AG04449 (cell line): ENCODE results near the gene CDK19.
A peak's percentile ranks its signal among the peaks of the same experiment; 100 is the strongest.

Source experiments
- CTCF ChIA-PET: fragments of 350-600 bp; formaldehyde crosslinking; extraction: SDS; loops from one replicate; lab custom pipeline; 2021; ENCODE audit warnings: antibody characterized with exemption; lab: Yijun Ruan, JAX
- POLR2A ChIA-PET: fragments of 400-600, 350-600 bp; formaldehyde crosslinking; extraction: SDS; loops from one replicate; lab custom pipeline; 2020; ENCODE audit warnings: antibody characterized with exemption, inconsistent platforms; lab: Yijun Ruan, JAX
- DNase-seq: peaks from one replicate; pipeline ENCODE4 v3.0.0-alpha.2; 2010; ENCODE audit warnings: low read depth, low spot score
- H3K4me3 ChIP-seq: 2 replicates; pipeline ENCODE4 v1.5.1; 2011; ENCODE audit warnings: low read depth, mild to moderate bottlenecking, control low read depth, low read length
- TF ChIP-seq, protein P1 (sequence below): IDR thresholded peaks from one replicate; pipeline ENCODE4 v1.5.1; 2011; ENCODE audit warnings: mild to moderate bottlenecking, moderate library complexity, low read length, control low read depth, inconsistent platforms; ENCODE audit not compliant: insufficient read depth; ENCODE audit errors: missing control alignments

Gene CDK19

DNA sequence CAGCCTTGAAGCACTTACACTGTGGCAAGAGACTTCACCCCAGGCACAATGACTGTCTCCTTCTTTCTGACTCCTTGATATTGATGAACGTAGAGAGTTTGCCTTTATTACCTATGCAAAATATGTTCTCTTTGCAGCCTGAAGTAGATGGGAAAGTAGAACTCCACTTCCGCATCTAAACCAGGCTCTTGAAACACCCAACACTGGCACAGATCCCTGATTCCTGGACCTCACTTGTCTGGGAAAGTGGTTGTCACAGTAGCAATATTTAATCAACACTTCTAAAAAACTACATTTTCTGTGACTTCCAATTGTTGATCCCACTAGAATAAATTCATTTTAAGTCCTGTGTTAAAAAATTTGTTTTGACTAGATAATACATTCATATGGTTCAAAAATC lies 143.1 kb downstream of the CDK19 start:
- POLR2A ChIA-PET = no interaction called here
- CTCF ChIA-PET = interaction anchor here (0.9 to 3.1 kb wide), 2 partner anchors 10 to 277 kb away, joined by 3 to 23 read pairs; no protein-coding TSS in a partner anchor
- TF ChIP-seq, protein P1, sequence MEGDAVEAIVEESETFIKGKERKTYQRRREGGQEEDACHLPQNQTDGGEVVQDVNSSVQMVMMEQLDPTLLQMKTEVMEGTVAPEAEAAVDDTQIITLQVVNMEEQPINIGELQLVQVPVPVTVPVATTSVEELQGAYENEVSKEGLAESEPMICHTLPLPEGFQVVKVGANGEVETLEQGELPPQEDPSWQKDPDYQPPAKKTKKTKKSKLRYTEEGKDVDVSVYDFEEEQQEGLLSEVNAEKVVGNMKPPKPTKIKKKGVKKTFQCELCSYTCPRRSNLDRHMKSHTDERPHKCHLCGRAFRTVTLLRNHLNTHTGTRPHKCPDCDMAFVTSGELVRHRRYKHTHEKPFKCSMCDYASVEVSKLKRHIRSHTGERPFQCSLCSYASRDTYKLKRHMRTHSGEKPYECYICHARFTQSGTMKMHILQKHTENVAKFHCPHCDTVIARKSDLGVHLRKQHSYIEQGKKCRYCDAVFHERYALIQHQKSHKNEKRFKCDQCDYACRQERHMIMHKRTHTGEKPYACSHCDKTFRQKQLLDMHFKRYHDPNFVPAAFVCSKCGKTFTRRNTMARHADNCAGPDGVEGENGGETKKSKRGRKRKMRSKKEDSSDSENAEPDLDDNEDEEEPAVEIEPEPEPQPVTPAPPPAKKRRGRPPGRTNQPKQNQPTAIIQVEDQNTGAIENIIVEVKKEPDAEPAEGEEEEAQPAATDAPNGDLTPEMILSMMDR = no peak
- no peak overlapping the region for H3K4me3 ChIP-seq
- DNase-seq = no peak

DNA sequence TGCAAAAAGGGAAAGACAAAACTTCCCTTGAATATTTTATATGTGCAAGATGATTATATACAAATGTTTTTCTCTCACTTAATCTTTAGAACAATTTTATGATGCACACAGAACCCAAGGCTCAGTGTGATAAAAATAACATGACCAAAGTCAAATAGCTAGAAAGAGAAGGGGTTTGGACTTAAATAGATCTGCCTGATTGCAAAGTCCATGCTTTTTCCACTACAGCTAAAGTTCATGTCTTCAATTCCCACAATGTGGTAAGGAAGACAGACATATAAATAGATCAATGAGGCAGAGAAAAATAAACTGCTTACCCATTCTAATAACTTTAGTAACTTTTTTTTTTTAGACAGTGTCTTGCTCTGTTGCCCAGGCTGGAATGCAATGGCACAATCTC lies 143.8 kb downstream of the CDK19 start:
- no peak for DNase-seq
- CTCF ChIA-PET = interaction anchor here (0.9 to 3.1 kb wide), 3 partner anchors 11 to 278 kb away, joined by 3 to 23 read pairs (median 3); no protein-coding TSS in a partner anchor
- TF ChIP-seq, protein P1 = no peak
- H3K4me3 ChIP-seq = no peak overlapping the region
- POLR2A ChIA-PET = no interaction called here

DNA sequence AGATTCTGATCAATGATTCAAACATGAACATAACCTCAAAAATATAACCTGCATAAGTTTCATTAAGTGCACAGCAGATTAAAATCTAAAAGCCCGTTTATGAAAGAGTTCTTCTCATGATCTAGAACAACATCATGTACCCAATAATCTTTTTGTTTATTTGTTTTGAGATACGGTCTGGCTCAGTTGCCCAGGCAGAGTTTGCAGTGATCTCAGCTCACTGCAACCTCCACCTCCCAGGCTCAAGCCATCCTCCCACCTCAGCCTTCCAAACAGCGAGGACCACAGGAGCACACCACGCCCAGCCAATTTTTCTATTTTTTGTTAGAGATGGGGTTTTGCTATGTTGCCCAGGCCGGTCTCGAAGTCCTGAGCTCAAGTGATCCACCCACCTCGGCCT lies 149.7 kb downstream of the CDK19 start:
- CTCF ChIA-PET = interaction anchor here (0.8 to 2.2 kb wide), 5 partner anchors 10 to 138 kb away, joined by 3 to 12 read pairs (median 3); no protein-coding TSS in a partner anchor

DNA sequence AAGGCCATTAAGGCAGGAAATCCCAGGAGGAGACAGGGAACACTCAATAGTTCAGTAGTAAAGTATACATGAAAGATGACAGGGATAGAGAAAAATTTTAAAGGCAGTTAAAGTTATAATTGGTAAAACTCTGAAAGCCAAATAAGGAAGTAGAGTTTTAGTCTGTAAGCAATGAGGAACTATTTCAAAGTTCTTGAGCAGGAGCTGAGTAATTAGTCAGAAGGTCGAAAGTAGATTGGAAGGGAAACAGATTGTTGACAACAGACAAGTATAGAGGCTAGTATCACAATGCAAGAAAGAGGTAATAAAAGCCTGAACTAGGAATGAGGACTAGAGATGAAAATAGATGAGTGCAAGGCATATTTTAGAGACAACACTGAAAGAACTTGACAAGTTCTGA lies 150.3 kb downstream of the CDK19 start:
- CTCF ChIA-PET = interaction anchor here (1.4 to 2.2 kb wide), 3 partner anchors 17 to 138 kb away, joined by 3 to 12 read pairs (median 3); no protein-coding TSS in a partner anchor
- TF ChIP-seq, protein P1 = no peak
- H3K4me3 ChIP-seq = no peak overlapping the region
- POLR2A ChIA-PET = interaction anchor here (1.3 kb wide), 1 partner anchor 210 kb away, joined by 4 read pairs; the partner anchor contains the start of gene AMD1
- DNase-seq = peak; percentile 7

More for the DNA sequence above, 149.7 kb downstream of the CDK19 start:
- H3K4me3 ChIP-seq = no peak overlapping the region
- DNase-seq = no peak
- POLR2A ChIA-PET = interaction anchor here (1.3 kb wide), 1 partner anchor 209 kb away, joined by 4 read pairs; the partner anchor contains the start of gene AMD1
- TF ChIP-seq, protein P1 = no peak

- no peak for DNase-seq
- ChIA-PET CTCF (interaction anchor here (1.3 to 1.6 kb wide), 2 partner anchors 19 to 133 kb away, joined by 3 to 4 read pairs; no protein-coding TSS in a partner anchor), POLR2A (no interaction called here)
- H3K4me3 ChIP-seq = no peak overlapping the region
- TF ChIP-seq, protein P1 = no peak
These were observed 152.6 kb downstream of the CDK19 start for GRCh38 chr6:110662490-110663211.

DNA sequence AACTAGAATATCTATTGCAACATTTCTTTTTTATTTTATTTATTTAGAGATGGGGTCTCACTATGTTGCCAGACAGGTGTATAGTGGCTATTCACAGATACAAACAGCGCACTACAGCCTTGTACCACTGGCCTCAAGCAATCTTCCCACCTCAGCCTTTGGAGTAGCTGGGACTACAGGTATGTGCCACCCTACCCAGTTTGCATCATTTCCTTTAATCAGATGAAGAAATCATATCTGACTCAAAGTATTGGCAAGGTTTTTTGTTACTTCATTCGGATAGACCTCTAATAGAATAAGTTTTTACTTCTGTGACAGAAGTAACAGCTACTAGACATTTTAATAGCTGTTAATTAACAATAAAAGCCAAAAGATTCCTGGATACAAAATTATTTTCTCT lies 153.9 kb downstream of the CDK19 start:
- TF ChIP-seq, protein P1 = no peak
- no peak for DNase-seq
- ChIA-PET POLR2A (no interaction called here), CTCF (interaction anchor here (1.3 to 2.2 kb wide), 4 partner anchors 18 to 289 kb away, joined by 3 to 9 read pairs (median 4); no protein-coding TSS in a partner anchor)
- no peak overlapping the region for H3K4me3 ChIP-seq
